ENCODE data around the gene LHCGR. TPM values are rescaled to one million over a fixed set of nuclear protein-coding genes. Genes with fewer than 3 reads are reported as not detected.
"Not testable (repeated sequence)": the region's sequence is repeated elsewhere in the genome, so short reads cannot be mapped to it uniquely, and the experiment has no call there.

LHCGR gene
- total RNA-seq, 1 donor from 2014 or later: 0.32 TPM

- no peak for DNase-seq (ENCODE audit: low spot score)
Measured at GRCh38 chr2:48709096-48710034, 46.2 kb downstream of the LHCGR start.

GRCh38 chr2:48707466-48707865, 48.1 kb downstream of the LHCGR start:
- no peak for DNase-seq (ENCODE audit: low spot score)

GRCh38 chr2:48703621-48704020, 51.9 kb downstream of the LHCGR start:
- DNase-seq (ENCODE audit: low spot score): not testable (repeated sequence)

GRCh38 chr2:48699348-48699930, 56.1 kb downstream of the LHCGR start:
- DNase-seq (ENCODE audit: low spot score): no peak

- no peak for DNase-seq (ENCODE audit: low spot score)
Measured at GRCh38 chr2:48696881-48697280, 58.6 kb downstream of the LHCGR start.

GRCh38 chr2:48695991-48696390, 59.5 kb downstream of the LHCGR start:
- no peak for DNase-seq (ENCODE audit: low spot score)

GRCh38 chr2:48694149-48694548, 61.4 kb downstream of the LHCGR start:
- DNase-seq (ENCODE audit: low spot score): no peak

- DNase-seq (ENCODE audit: low spot score): no peak
Measured at GRCh38 chr2:48693645-48694044, 61.9 kb downstream of the LHCGR start.

- no peak for DNase-seq (ENCODE audit: low spot score)
Measured at GRCh38 chr2:48693066-48693465, 62.5 kb downstream of the LHCGR start.

- DNase-seq (ENCODE audit: low spot score): no peak
Measured at GRCh38 chr2:48691935-48692691, 63.4 kb downstream of the LHCGR start.

- no peak for DNase-seq (ENCODE audit: low spot score)
Measured at GRCh38 chr2:48685126-48685525, 70.4 kb downstream of the LHCGR start.

GRCh38 chr2:48677450-48677849, 78.1 kb downstream of the LHCGR start:
- DNase-seq (ENCODE audit: low spot score): no peak

GRCh38 chr2:48674933-48675332, 80.6 kb downstream of the LHCGR start:
- DNase-seq (ENCODE audit: low spot score): no peak

GRCh38 chr2:48673581-48673980, 81.9 kb downstream of the LHCGR start:
- no peak for DNase-seq (ENCODE audit: low spot score)

GRCh38 chr2:48668992-48669391, 86.5 kb downstream of the LHCGR start:
- no peak for DNase-seq (ENCODE audit: low spot score)

GRCh38 chr2:48651158-48651790, 104.2 kb downstream of the LHCGR start:
- no peak for DNase-seq (ENCODE audit: low spot score)

GRCh38 chr2:48638261-48638660, 117.3 kb downstream of the LHCGR start:
- DNase-seq (ENCODE audit: low spot score): no peak

Other genes with a start within 250 kb of the LHCGR start
- gene STON1, start 225.6 kb downstream of the LHCGR start, total RNA-seq: 30.7 TPM
- gene GTF2A1L, start 137.9 kb downstream of the LHCGR start, total RNA-seq: 6.2 TPM

Data from mucosa of gallbladder (tissue), 1 donor.